ENCODE measurements around the gene ADAM17.
"Not testable (repeated sequence)": the region's sequence is repeated elsewhere in the genome, so short reads cannot be mapped to it uniquely, and the experiment has no call there.

ADAM17 gene

GRCh38 chr2:9518163-9518562 lies 37.5 kb downstream of the ADAM17 start:
- no peak for DNase-seq

- no peak for DNase-seq
Observed at GRCh38 chr2:9517118-9517782, 38.4 kb downstream of the ADAM17 start.

DNA sequence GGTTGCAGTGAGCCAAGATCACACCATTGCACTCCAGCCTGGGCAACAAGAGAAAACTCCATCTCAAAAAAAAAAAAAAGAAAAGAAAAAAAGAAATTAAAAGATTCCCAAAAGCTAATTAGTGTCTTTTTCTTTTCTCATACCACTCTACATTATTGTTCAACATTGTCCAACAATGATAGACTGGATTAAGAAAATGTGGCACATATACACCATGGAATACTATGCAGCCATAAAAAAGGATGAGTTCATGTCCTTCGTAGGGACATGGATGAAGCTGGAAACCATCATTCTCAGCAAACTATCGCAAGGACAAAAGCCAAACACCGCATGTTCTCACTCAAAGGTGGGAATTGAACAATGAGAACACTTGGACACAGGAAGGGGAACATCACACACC lies 41.7 kb downstream of the ADAM17 start:
- not testable (repeated sequence) for DNase-seq

DNA sequence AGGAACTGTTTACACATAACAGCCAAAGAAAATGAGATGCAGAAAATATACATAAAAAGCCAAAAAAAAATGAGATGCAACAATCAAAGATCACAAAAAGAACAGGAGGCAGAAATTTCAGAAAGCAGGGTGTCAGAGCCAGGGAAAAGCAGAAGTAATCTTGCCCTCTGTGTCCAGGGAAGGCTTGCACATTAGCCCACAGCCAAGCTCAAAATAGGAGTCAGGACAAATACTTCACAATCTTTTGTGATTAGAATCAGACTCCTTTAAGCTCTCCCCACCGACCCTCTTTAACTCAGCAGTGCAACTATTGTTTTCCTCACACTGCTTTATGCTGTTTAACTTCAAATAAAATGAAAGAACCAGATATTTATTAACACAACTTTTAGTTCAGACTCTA lies 46.7 kb downstream of the ADAM17 start:
- DNase-seq: no peak

- DNase-seq: no peak
Observed at GRCh38 chr2:9498210-9498609, 57.4 kb downstream of the ADAM17 start.

GRCh38 chr2:9497017-9497416 lies 58.6 kb downstream of the ADAM17 start:
- no peak for DNase-seq

DNA sequence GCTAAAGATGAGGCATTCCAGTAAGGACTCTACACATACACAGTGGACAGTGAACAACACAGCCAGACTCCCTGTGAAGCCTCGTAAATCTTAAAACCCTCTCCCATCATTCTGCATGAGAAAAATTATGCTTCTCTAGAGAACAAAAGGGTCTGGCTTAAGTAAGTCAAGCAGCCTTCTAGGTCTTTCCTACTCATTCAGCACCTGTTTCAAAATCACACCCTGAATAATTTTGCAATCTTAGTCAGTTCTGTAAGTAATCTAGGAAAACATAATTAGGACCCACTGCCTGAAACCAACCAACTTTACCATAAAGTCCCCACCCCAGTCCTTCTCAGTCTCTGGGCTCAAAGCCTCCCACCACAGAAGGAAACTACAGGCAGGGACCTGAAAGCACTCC lies 61.5 kb downstream of the ADAM17 start:
- no peak for DNase-seq

GRCh38 chr2:9493478-9493877 lies 62.2 kb downstream of the ADAM17 start:
- DNase-seq: no peak

GRCh38 chr2:9492927-9493326 lies 62.7 kb downstream of the ADAM17 start:
- DNase-seq: no peak

- DNase-seq: no peak
Observed at GRCh38 chr2:9490789-9491188, 64.8 kb downstream of the ADAM17 start.

DNA sequence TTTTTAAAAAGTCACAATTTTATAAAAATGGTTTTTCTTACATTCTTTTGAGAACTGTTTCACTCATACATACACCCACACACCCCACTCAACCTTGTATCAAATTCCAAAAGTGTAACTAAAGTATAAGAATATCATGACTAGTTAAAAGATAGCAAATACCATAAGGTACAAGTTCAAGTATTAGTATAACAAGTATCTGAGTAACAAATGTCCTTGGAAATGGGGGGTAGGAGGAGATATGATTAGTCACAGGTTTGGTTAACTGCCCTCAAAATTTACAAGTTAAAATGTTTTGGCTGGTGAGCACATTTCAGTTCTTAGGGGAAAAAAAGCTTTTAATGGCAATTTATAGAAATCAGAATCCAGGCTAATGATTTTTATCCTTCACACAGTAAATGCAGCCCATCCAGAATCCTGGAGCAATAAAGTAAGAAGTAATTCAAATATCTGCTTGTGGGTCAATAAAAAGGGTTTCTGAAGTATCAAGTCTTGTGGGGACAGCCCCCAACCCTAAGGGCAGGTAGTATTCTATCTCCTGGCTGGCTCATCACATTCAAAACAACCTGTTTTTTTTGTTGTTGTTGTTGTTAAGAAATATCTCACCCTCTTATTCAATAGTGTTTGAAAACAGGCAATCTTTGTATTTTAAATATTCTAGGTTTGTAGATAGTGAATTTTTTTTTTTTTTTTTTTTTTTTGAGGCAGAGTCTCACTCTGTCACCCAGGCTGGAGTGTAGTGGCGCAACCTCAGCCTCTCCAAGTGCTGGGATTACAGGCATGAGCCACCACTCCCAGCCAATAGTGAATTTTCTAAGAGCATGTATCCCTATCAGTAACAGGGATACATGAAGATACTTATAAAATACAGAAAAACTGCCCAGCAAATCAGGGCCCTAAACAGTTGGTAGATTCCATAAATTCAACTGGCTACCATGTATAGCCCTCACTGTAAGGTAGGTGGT lies 66.8 kb downstream of the ADAM17 start:
- DNase-seq: no peak

- no peak for DNase-seq
Observed at GRCh38 chr2:9484533-9484932, 71.1 kb downstream of the ADAM17 start.

DNA sequence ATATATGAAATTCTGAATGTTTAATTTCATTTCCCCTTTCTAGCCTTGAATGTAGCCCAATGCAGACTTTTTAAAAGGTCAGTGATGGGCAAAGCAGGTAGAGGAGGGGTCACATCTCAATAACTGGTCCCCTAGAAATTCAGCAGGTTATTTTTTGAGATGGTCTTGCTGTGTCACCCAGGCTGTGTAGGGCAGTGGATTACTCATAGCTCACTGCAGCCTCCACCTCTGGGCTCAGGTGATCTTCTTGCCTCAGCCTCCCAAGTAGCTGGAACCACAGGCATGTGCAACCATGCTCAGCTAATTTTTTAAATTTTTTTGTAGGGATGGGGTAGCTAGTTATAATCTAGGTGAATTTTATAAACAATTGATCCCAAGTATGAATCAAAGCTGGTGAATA lies 72.5 kb downstream of the ADAM17 start:
- no peak for DNase-seq

DNA sequence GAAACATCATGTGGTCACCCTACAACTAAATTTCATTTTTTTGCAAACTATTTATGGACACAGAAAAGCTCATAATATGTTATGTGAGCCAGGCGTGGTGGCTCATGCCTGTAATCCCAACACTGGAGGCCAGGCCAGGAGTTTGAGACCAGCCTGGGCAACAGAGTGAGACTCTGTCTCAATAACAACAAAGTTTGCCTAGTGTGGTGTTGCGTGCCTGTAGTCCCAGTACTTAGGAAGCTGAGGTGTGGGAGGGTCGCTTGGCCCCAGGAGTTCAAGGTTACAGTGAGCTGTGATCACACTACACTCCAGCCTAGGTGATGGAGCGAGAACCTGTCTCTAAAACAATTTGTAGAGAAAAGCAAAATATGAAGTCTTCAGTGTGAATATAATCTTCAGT lies 75.5 kb downstream of the ADAM17 start:
- DNase-seq: no peak

DNA sequence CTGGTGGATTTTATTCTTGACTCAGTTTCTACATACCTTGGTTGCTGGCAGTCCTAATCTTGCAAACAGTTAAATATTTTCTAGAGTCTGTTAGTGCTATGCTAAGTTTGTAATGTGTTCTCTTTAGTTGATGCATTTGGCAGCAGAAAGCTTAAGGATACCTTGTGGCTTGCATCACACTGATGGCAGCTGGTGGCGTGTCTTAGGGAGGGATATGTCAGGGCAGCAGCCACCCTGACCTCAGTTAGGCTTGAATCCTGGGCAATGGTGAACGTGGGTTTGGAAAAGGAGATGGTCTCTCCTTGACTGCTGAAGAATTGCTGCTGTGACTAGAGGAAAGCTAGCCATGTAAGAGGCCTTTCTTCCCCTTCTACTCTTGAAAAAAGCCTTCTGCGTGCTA lies 77.1 kb downstream of the ADAM17 start:
- no peak for DNase-seq

DNA sequence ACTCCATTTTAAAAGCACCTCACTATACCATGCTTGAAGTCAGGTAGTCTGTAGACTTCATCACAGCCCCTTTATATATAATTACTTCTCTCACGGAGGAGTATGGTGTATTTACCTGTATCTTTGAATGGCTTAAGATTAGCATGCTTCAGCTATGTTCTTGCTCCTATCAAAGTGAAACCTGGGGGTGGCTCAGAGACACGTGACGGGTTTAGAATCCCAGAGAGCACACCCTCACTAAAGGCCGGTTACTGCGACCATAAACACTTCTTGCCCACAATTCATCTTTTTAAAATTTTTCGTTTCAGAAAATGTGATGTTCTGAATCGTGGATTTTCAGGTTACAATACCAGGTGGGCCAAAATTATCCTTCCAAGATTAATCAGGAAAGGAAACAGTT lies 77.7 kb downstream of the ADAM17 start:
- no peak for DNase-seq

GRCh38 chr2:9474361-9475057 lies 81.1 kb downstream of the ADAM17 start, which contains the start of gene IAH1:
Gene IAH1, plus strand, starts transcription at chr2:9474551. Its CDS starts 16 bp downstream, at chr2:9474567.
- peak; percentile 64 for DNase-seq

- peak; percentile 64 for DNase-seq
Observed at GRCh38 chr2:9473985-9474360, 81.7 kb downstream of the ADAM17 start.

DNA sequence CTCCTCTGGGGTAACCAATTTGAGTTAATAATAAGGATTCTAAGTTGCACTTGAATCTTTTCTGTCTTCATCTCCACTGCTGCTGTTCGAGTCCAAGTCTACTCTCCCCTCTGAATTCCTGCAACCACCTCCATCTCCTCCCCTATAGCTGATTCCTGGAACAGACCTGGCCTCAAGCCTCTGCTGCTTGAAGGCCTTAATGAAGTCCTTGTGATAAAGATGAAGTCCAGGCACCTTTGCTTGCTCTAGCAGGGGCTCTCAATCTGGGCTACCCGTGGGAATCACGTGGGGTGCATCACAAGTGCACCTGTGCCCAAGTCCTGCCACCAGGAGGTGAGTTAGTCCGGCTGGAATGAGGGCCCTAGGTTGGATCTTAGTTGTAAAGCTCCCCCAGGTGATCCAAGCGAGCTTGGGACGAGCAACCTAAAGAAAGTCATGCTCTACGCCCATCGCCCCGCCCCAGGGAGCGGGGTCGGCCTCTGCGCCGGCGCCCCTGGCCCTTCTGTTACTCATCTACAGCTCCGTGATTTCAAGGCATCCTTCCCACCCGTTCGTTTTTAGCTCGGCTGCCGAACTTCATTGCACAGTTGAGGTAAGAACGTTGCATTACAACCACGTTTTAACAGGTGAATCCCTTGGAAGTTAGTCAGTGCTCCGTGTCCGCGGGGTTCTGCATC lies 82.2 kb downstream of the ADAM17 start:
- peak; percentile 9 for DNase-seq

GRCh38 chr2:9472511-9472910 lies 83.1 kb downstream of the ADAM17 start:
- no peak for DNase-seq

GRCh38 chr2:9471206-9471605 lies 84.4 kb downstream of the ADAM17 start:
- DNase-seq: no peak

GRCh38 chr2:9467687-9468086 lies 87.9 kb downstream of the ADAM17 start:
- no peak for DNase-seq

- DNase-seq: no peak
Observed at GRCh38 chr2:9466147-9466683, 89.4 kb downstream of the ADAM17 start.

Data from activated gamma-delta T cell treated with Interleukin-2 at 50 U/mL for 16 hours (primary cell).